ENCODE data around the gene ZBTB25. TPM values are rescaled to one million over a fixed set of nuclear protein-coding genes. Genes with fewer than 3 reads are reported as not detected.

Gene ZBTB25
- total and polyA plus RNA-seq, 10 donors: 5.0 to 27.5 (median 17.6) TPM

GRCh38 chr14:64513271-64513670, 9.6 kb upstream of the ZBTB25 start:
- Histone ChIP-seq H3K4me3 (no peak overlapping the region), H3K36me3 (peaks cover 0 to 9% (median 0%) of the 10 kb centered on the region in 6 donors), H3K9me3 (no peaks in the 10 kb centered on the region), H3K4me1 (peaks cover 37 to 100% (median 87%) of the 10 kb centered on the region in 6 donors), H3K27ac (no peak overlapping the region), H3K27me3 (replicated peaks in 1 of 7) (no peaks in the 10 kb centered on the region)
- no peak for TF ChIP-seq POLR2A (IDR thresholded peaks at IDR 0.05)
- TF ChIP-seq CTCF (IDR thresholded peaks at IDR 0.05 in 8 of 11, conservative IDR thresholded peaks at IDR 0.05 in 3 of 11): no peak
- TF ChIP-seq POLR2AphosphoS5 (IDR thresholded peaks at IDR 0.05): no peak
- no peak for DNase-seq
- 90 to 94% (median 92%) methylated on average over 2 of the region's 2 CpGs for WGBS, 5 donors
- intact Hi-C loops (cut with DNase I; ENCODE audit: low total_unique reads): no loop called here

GRCh38 chr14:64510825-64511671, 7.4 kb upstream of the ZBTB25 start:
- no peaks in the 10 kb centered on the region for H3K27me3 ChIP-seq (replicated peaks in 1 of 7)
- intact Hi-C loops (cut with DNase I; ENCODE audit: low total_unique reads): no loop called here
- WGBS, 5 donors: 3 to 6% (median 6%) methylated on average over 4 of the region's 4 CpGs
- no peaks in the 10 kb centered on the region for H3K9me3 ChIP-seq
- H3K4me3 ChIP-seq: peak overlapping the region in 1 of 8 donors; percentile 14
- TF ChIP-seq CTCF (IDR thresholded peaks at IDR 0.05 in 8 of 11, conservative IDR thresholded peaks at IDR 0.05 in 3 of 11): peak; percentile 68 to 91 (median 88)
- TF ChIP-seq POLR2A (IDR thresholded peaks at IDR 0.05): no peak
- peak in 1 of 3 donors; percentile 48 for TF ChIP-seq POLR2AphosphoS5 (IDR thresholded peaks at IDR 0.05)
- no peak for DNase-seq
- peak overlapping the region in 7 of 8 donors; percentile 5 to 74 (median 55) for H3K27ac ChIP-seq
- H3K36me3 ChIP-seq: peaks cover 0 to 9% (median 0%) of the 10 kb centered on the region in 6 donors
- H3K4me1 ChIP-seq: peaks cover 51 to 100% (median 90%) of the 10 kb centered on the region in 6 donors

GRCh38 chr14:64509036-64509435, 5.4 kb upstream of the ZBTB25 start:
- intact Hi-C loops (cut with DNase I; ENCODE audit: low total_unique reads): no loop called here
- no peak for DNase-seq
- peaks cover 0 to 9% (median 0%) of the 10 kb centered on the region in 6 donors for H3K36me3 ChIP-seq
- peak overlapping the region in 3 of 8 donors; percentile 2 to 39 (median 27) for H3K27ac ChIP-seq
- H3K9me3 ChIP-seq: no peaks in the 10 kb centered on the region
- TF ChIP-seq POLR2A (IDR thresholded peaks at IDR 0.05) (no peak), CTCF (IDR thresholded peaks at IDR 0.05 in 8 of 11, conservative IDR thresholded peaks at IDR 0.05 in 3 of 11) (no peak), POLR2AphosphoS5 (IDR thresholded peaks at IDR 0.05) (no peak)
- no peaks in the 10 kb centered on the region for H3K27me3 ChIP-seq (replicated peaks in 1 of 7)
- H3K4me1 ChIP-seq: peaks cover 48 to 88% (median 78%) of the 10 kb centered on the region in 6 donors
- no peak overlapping the region for H3K4me3 ChIP-seq
- 79 to 92% (median 88%) methylated on average over 8 of the region's 8 CpGs for WGBS, 5 donors

GRCh38 chr14:64508215-64508776, 4.7 kb upstream of the ZBTB25 start:
- DNase-seq: no peak
- intact Hi-C loops (cut with DNase I; ENCODE audit: low total_unique reads): no loop called here
- WGBS, 5 donors: 24 to 35% (median 28%) methylated on average over 1 of the region's 1 CpG
- H3K27me3 ChIP-seq (replicated peaks in 1 of 7): no peaks in the 10 kb centered on the region
- H3K4me3 ChIP-seq: peak overlapping the region in 2 of 8 donors; percentile 5 to 88
- peaks cover 48 to 81% (median 73%) of the 10 kb centered on the region in 6 donors for H3K4me1 ChIP-seq
- no peak for TF ChIP-seq CTCF (IDR thresholded peaks at IDR 0.05 in 8 of 11, conservative IDR thresholded peaks at IDR 0.05 in 3 of 11)
- no peak for TF ChIP-seq POLR2AphosphoS5 (IDR thresholded peaks at IDR 0.05)
- no peak for TF ChIP-seq POLR2A (IDR thresholded peaks at IDR 0.05)
- peaks cover 0 to 5% (median 0%) of the 10 kb centered on the region in 6 donors for H3K36me3 ChIP-seq
- H3K27ac ChIP-seq: peak overlapping the region in 7 of 8 donors; percentile 24 to 100 (median 99)
- H3K9me3 ChIP-seq: no peaks in the 10 kb centered on the region

Data from spleen (tissue), 11 donors.